Gastrocnemius medialis (tissue), 4 donors: Measurements from ENCODE around the gene CACNA2D3.

Experiments used
- POLR2A ChIP-seq, 2 donors: fragments of 450-650 bp; IDR thresholded peaks; one replicate each; pipeline ENCODE4 v1.6.1; 2017; ENCODE audit warnings: antibody characterized with exemption in 2 of 2, mild to moderate bottlenecking in 2 of 2, moderate library complexity in 2 of 2
- TF ChIP-seq, protein P1 (sequence below), 5 experiments: fragments of 450-650 bp in 3 of 5; fragments of 200-600 bp in 2 of 5; sonication (generic) in 2 of 5; IDR thresholded peaks in 4 of 5; conservative IDR thresholded peaks in 1 of 5; 1 replicate in 4 of 5; 2 replicates in 1 of 5; pipeline ENCODE4 v1.5.1; 2016 to 2019; ENCODE audit warnings: antibody characterized with exemption in 5 of 5, mild to moderate bottlenecking in 3 of 5, moderate library complexity in 3 of 5

DNA sequence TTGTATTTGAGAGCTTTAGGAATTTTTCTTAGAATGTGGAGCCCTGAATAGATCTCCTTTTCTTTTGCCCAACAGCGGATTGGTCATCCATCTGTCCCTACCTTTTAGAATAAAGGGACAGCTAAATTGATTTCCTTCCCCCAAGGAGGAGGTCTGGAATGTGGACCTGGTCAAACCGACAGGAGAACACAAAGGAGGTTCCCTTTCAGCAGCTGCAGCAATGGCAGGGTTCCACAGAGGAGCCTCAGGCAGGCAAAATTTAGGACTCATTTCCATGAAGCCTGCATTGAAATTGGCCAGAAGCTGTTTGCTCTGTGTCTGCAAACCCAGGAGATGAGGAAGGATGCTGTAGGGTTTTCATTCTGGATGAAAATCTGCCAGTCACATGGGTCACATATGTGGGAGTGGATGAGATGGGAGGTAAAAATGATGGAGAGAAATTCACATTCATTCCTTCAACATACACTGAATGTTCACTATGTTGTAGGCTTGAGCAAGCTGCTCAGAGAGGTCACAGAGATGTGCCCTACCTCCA is 728.2 kb downstream of the CACNA2D3 start:
- TF ChIP-seq, protein P1, sequence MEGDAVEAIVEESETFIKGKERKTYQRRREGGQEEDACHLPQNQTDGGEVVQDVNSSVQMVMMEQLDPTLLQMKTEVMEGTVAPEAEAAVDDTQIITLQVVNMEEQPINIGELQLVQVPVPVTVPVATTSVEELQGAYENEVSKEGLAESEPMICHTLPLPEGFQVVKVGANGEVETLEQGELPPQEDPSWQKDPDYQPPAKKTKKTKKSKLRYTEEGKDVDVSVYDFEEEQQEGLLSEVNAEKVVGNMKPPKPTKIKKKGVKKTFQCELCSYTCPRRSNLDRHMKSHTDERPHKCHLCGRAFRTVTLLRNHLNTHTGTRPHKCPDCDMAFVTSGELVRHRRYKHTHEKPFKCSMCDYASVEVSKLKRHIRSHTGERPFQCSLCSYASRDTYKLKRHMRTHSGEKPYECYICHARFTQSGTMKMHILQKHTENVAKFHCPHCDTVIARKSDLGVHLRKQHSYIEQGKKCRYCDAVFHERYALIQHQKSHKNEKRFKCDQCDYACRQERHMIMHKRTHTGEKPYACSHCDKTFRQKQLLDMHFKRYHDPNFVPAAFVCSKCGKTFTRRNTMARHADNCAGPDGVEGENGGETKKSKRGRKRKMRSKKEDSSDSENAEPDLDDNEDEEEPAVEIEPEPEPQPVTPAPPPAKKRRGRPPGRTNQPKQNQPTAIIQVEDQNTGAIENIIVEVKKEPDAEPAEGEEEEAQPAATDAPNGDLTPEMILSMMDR (IDR thresholded peaks at IDR 0.05 in 4 of 5, conservative IDR thresholded peaks at IDR 0.05 in 1 of 5), result no peak
- TF ChIP-seq POLR2A (IDR thresholded peaks at IDR 0.05), result no peak
